Karpas-422 (cell line): ENCODE results near the gene LIG4. TPM values are rescaled to one million over a fixed set of nuclear protein-coding genes. Genes with fewer than 3 reads are reported as not detected.

Experiments
- total RNA-seq: library from RNA; depleted of rRNA; stranded (reverse); fragments of >200 nt; shearing (Covaris generic); gene quantifications from 2 replicates; pipeline ENCODE4 v1.2.3, GENCODE V29; 2014; ENCODE audit warnings: low replicate concordance; rRNA removed

LIG4 gene
- total RNA-seq, 1 experiment from 2014 or later, result 18.7 TPM

Other genes starting within 250 kb of the LIG4 start
- gene ABHD13, start 2.9 kb upstream of the LIG4 start, total RNA-seq, result 4.9 and 10.3 TPM in 2 replicates
- gene TNFSF13B, start 54.2 kb upstream of the LIG4 start, total RNA-seq, result 1.1 and 1.3 TPM in 2 replicates